HL-60 (cell line): Measurements from ENCODE around the gene GET4.

Source experiments
- DNase-seq, 2 experiments: peaks; one replicate each; pipeline ENCODE4 v3.0.0-alpha.2; 2010 to 2020; ENCODE audit warnings: low read depth in 1 of 2, low spot score in 1 of 2
- H3K27ac ChIP-seq: fragments of 250-450 bp; sonication (Bioruptor Pico); replicated peaks from 2 replicates; pipeline ENCODE4 v1.5.1; 2020; ENCODE audit warnings: mild to moderate bottlenecking, moderate library complexity
- H3K27me3 ChIP-seq: fragments of 250-450 bp; sonication (Bioruptor Pico); 2 replicates; pipeline ENCODE4 v1.5.1; 2021; ENCODE audit warnings: mild to moderate bottlenecking, moderate library complexity; ENCODE audit not compliant: insufficient read depth, poor library complexity, severe bottlenecking
- H3K4me3 ChIP-seq: replicated peaks from 2 replicates; pipeline ENCODE4 v1.5.1; 2011; ENCODE audit warnings: mild to moderate bottlenecking, control low read depth, low read length; ENCODE audit not compliant: insufficient read depth
- GABPA ChIP-seq: IDR thresholded peaks from 2 replicates; pipeline ENCODE4 v1.6.1; 2012; ENCODE audit warnings: low read depth
- POLR2AphosphoS5 ChIP-seq: IDR thresholded peaks from 2 replicates; pipeline ENCODE4 v1.6.1; 2012; ENCODE audit warnings: low read depth
- SPI1 ChIP-seq: IDR thresholded peaks from 2 replicates; pipeline ENCODE4 v1.6.1; 2012; ENCODE audit warnings: low read depth, mild to moderate bottlenecking, borderline replicate concordance
- TF ChIP-seq, protein P1 (sequence below): IDR thresholded peaks from one replicate; pipeline ENCODE4 v1.5.1; 2011; ENCODE audit warnings: low read length, control low read depth, inconsistent platforms; ENCODE audit not compliant: insufficient read depth
- TF ChIP-seq, protein P2 (sequence below): IDR thresholded peaks from 2 replicates; pipeline ENCODE4 v1.6.1; 2012; ENCODE audit warnings: low read depth; ENCODE audit not compliant: insufficient replicate concordance

The GET4 gene

DNA sequence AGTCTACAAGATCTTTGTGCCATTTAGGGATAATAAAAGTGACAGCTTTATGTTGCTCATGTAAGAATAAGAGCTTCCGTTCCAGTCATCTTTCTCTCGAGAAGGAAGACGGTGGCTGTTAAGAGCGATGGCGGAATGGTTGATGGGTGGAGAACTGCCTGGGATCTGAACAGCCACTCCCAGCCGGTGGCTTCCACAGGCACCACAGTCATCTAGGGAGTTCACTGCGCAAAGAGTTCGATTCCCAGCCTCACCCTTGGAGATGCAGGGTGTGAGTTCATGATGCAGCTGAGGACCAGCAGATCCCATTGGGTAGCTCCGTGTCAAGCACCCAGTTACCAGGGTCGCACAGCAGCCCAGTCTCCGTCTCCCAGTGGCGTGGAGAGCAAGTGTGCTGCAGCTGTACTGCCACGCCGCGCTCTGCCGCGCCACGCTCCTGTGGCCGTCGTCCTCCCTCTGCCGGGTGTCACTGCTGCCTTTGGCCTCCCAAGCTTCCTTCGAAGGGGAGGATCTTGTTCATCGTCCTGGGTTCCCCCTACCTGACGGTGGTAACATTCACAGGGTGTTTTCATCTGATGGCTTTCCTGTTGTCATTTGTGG lies 36.3 kb upstream of the GET4 start:
- no peaks in the 10 kb centered on the region for H3K27me3 ChIP-seq
- TF ChIP-seq, protein P1, sequence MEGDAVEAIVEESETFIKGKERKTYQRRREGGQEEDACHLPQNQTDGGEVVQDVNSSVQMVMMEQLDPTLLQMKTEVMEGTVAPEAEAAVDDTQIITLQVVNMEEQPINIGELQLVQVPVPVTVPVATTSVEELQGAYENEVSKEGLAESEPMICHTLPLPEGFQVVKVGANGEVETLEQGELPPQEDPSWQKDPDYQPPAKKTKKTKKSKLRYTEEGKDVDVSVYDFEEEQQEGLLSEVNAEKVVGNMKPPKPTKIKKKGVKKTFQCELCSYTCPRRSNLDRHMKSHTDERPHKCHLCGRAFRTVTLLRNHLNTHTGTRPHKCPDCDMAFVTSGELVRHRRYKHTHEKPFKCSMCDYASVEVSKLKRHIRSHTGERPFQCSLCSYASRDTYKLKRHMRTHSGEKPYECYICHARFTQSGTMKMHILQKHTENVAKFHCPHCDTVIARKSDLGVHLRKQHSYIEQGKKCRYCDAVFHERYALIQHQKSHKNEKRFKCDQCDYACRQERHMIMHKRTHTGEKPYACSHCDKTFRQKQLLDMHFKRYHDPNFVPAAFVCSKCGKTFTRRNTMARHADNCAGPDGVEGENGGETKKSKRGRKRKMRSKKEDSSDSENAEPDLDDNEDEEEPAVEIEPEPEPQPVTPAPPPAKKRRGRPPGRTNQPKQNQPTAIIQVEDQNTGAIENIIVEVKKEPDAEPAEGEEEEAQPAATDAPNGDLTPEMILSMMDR, result no peak
- TF ChIP-seq, protein P2, sequence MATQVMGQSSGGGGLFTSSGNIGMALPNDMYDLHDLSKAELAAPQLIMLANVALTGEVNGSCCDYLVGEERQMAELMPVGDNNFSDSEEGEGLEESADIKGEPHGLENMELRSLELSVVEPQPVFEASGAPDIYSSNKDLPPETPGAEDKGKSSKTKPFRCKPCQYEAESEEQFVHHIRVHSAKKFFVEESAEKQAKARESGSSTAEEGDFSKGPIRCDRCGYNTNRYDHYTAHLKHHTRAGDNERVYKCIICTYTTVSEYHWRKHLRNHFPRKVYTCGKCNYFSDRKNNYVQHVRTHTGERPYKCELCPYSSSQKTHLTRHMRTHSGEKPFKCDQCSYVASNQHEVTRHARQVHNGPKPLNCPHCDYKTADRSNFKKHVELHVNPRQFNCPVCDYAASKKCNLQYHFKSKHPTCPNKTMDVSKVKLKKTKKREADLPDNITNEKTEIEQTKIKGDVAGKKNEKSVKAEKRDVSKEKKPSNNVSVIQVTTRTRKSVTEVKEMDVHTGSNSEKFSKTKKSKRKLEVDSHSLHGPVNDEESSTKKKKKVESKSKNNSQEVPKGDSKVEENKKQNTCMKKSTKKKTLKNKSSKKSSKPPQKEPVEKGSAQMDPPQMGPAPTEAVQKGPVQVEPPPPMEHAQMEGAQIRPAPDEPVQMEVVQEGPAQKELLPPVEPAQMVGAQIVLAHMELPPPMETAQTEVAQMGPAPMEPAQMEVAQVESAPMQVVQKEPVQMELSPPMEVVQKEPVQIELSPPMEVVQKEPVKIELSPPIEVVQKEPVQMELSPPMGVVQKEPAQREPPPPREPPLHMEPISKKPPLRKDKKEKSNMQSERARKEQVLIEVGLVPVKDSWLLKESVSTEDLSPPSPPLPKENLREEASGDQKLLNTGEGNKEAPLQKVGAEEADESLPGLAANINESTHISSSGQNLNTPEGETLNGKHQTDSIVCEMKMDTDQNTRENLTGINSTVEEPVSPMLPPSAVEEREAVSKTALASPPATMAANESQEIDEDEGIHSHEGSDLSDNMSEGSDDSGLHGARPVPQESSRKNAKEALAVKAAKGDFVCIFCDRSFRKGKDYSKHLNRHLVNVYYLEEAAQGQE, result no peak
- TF ChIP-seq SPI1 (no peak), POLR2AphosphoS5 (no peak), GABPA (no peak)
- no peak overlapping the region for H3K4me3 ChIP-seq
- no peak overlapping the region for H3K27ac ChIP-seq
- no peak for DNase-seq

DNA sequence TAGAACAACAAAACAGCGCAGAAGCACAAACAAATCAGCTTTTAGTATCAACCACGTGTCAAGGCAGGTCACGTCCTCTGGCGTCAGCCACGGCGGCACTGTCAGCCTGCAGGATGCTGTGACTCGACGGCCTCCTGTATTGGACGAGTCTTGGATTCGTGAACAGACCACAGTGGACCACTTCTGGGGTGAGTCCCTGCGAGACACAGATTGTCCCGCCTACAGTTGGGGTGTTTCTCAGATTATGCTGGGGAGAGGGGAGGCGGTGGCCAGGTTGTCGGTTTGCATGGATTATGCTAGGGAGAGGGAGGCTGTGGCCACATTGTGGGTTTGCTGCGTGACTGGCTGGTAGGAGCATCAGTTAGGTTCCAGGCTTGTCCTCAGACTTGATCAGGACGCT lies 34.4 kb upstream of the GET4 start:
- H3K4me3 ChIP-seq, result no peak overlapping the region
- no peaks in the 10 kb centered on the region for H3K27me3 ChIP-seq
- DNase-seq, result no peak
- H3K27ac ChIP-seq, result no peak overlapping the region
- TF ChIP-seq, protein P2, result no peak
- TF ChIP-seq GABPA, result no peak

DNA sequence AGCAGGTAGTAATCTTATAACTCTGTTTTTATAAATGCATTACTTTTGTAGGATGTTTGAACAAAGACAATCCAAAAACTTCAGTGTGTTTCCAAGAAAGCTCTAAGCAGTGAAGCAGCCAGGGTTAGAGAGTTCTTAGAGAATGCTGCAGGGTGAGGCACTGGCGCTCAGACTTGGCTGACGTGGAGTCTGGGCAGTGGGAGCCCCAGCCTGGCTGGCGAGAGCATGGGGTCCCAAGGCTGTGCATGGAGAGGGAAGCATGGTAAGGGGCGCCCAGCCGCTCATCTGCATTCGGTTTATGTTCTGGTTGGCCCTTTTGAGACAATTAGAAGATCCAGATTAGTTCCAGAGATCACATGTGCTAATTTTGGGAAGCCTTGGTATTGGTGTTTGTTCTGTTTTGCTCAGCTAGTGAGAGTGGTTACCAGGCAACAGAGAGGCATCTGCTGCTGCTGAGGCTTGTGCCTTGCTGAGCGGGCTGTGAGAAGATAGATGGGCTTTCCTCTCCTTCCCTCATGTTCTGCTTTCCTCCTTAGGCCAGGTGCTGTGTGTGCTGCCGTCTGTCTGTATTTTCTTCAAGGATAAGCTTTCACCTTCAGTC lies 33.8 kb upstream of the GET4 start:
- no peaks in the 10 kb centered on the region for H3K27me3 ChIP-seq
- no peak overlapping the region for H3K4me3 ChIP-seq
- H3K27ac ChIP-seq, result no peak overlapping the region
- TF ChIP-seq GABPA (no peak), SPI1 (no peak), POLR2AphosphoS5 (no peak)
- TF ChIP-seq, protein P1, result no peak
- TF ChIP-seq, protein P2, result no peak
- DNase-seq, result no peak
